OCI-LY7 (cell line): ENCODE results near the gene SRGAP2C. TPM values are rescaled to one million over a fixed set of nuclear protein-coding genes. Genes with fewer than 3 reads are reported as not detected.
A peak's percentile ranks its signal among the peaks of the same experiment; 100 is the strongest.
"Not testable (repeated sequence)": the region's sequence is repeated elsewhere in the genome, so short reads cannot be mapped to it uniquely, and the experiment has no call there.

Experiments used
- BruUV-seq: library from RNA; stranded (reverse); fragments of 400-500 nt; replicated peaks from 2 replicates; lab custom pipeline; 2021; lab: Mats Ljungman, UMichigan
- CTCF ChIA-PET: fragments of 300-600 bp; sonication (Branson Sonifier 250); formaldehyde crosslinking; loops from one replicate; lab custom pipeline; 2022; ENCODE audit warnings: antibody characterized with exemption; ENCODE audit not compliant: unreplicated experiment; lab: Charles Lee
- POLR2A ChIA-PET: fragments of 300-600 bp; sonication (Branson Sonifier 250); formaldehyde crosslinking; loops from one replicate; lab custom pipeline; 2022; ENCODE audit warnings: antibody characterized with exemption; lab: Charles Lee
- DNase-seq: peaks from one replicate; pipeline ENCODE4 v3.0.0-alpha.2; 2015; ENCODE audit warnings: low spot score
- H2AFZ ChIP-seq: fragments of 200-600 bp; sonication (generic), shearing (Covaris generic); 2 replicates; pipeline ENCODE4 v1.6.1; 2014; ENCODE audit warnings: mild to moderate bottlenecking, antibody characterized with exemption, low read length, moderate library complexity
- H3K27ac ChIP-seq: fragments of 200-600 bp; sonication (generic); 2 replicates; pipeline ENCODE4 v1.5.1; 2014; ENCODE audit warnings: mixed run types, low read depth, mild to moderate bottlenecking, moderate library complexity, low read length, inconsistent platforms; ENCODE audit not compliant: poor library complexity, severe bottlenecking
- H3K36me3 ChIP-seq: fragments of 200-600 bp; sonication (generic); 2 replicates; pipeline ENCODE4 v1.6.1; 2014; ENCODE audit warnings: mild to moderate bottlenecking, antibody characterized with exemption, low read length, moderate library complexity, mixed read lengths; ENCODE audit not compliant: insufficient read depth
- H3K4me1 ChIP-seq: fragments of 200-600 bp; sonication (generic); 2 replicates; pipeline ENCODE4 v1.5.1; 2014; ENCODE audit warnings: mild to moderate bottlenecking, low read length; ENCODE audit not compliant: insufficient read depth, poor library complexity, severe bottlenecking
- H3K4me2 ChIP-seq: fragments of 200-600 bp; sonication (generic); 2 replicates; pipeline ENCODE4 v1.6.1; 2014; ENCODE audit warnings: mild to moderate bottlenecking, low read length
- H3K4me3 ChIP-seq: fragments of 200-600 bp; sonication (generic); 2 replicates; pipeline ENCODE4 v1.5.1; 2014; ENCODE audit warnings: mild to moderate bottlenecking, low read depth, low read length; ENCODE audit not compliant: poor library complexity, severe bottlenecking
- H3K79me2 ChIP-seq: fragments of 200-600 bp; sonication (generic); 2 replicates; pipeline ENCODE4 v1.6.1; 2016; ENCODE audit warnings: low read depth, mild to moderate bottlenecking, low read length, moderate library complexity, mixed read lengths; ENCODE audit not compliant: insufficient read depth
- H3K9me2 ChIP-seq: fragments of 200-600 bp; sonication (generic); 2 replicates; pipeline ENCODE4 v1.6.1; 2016; ENCODE audit warnings: mild to moderate bottlenecking, low read length, mixed read lengths; ENCODE audit not compliant: insufficient read depth
- H3K9me3 ChIP-seq: fragments of 200-600 bp; sonication (generic); 2 replicates; pipeline ENCODE4 v1.6.1; 2014; ENCODE audit warnings: mild to moderate bottlenecking, mixed run types, low read length, mixed read lengths
- H4K20me1 ChIP-seq: fragments of 200-600 bp; sonication (generic); 2 replicates; pipeline ENCODE4 v1.6.1; 2014; ENCODE audit warnings: mild to moderate bottlenecking, antibody characterized with exemption, low read length, moderate library complexity, mixed read lengths; ENCODE audit not compliant: insufficient read depth
- intact Hi-C: fragments of 100-400 bp; cut with micrococcal nuclease; formaldehyde crosslinking; loops from one replicate; pipeline ENCODE4 v1.10.0; 2022; ENCODE audit not compliant: unreplicated experiment
- total RNA-seq, 2 experiments: library from RNA; depleted of rRNA in 1 of 2; stranded (reverse); fragments of >200 nt in 1 of 2; shearing (Covaris generic) in 1 of 2; gene quantifications; 2 replicates each; pipeline ENCODE4 v1.2.3, GENCODE V29; 2014 to 2022

The SRGAP2C gene
- total RNA-seq, 2 experiments from 2014 or later, result 6.8 to 30.7 TPM

- H3K27ac ChIP-seq, CTCF ChIA-PET, POLR2A ChIA-PET, H4K20me1 ChIP-seq, H3K4me3 ChIP-seq, H3K9me3 ChIP-seq, H3K9me2 ChIP-seq, H3K36me3 ChIP-seq, DNase-seq, H3K4me1 ChIP-seq, H3K4me2 ChIP-seq, H3K79me2 ChIP-seq, intact Hi-C loops, BruUV-seq, H2AFZ ChIP-seq: not testable (repeated sequence)
Measured at GRCh38 chr1:121165296-121165695, 19.5 kb upstream of the SRGAP2C start.

DNA sequence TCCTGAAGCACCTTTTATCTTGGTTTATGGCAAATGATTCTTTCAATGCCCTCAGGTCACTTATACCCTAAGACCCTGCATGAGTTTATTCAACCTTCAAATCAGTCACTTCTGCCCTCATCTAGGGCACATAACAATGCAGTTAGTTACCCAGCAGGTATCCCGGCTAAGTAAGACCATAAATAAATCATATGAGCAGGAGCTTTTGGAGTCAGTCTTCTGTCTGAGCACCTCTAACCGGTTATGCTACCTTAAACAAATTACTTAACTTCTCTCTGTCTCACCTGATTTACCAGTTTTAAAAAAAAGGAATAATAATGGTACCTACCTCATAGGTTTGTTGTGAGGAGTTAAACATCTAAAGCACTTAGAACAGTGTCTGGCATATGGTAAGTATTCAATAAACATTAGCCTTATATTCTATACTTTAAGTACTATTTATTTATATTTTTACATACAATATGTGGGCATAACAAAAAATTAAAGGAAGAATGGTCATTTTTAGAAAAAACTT is 17.5 kb upstream of the SRGAP2C start:
- H4K20me1 ChIP-seq, H3K4me3 ChIP-seq, H3K79me2 ChIP-seq, H3K4me1 ChIP-seq, POLR2A ChIA-PET, H3K4me2 ChIP-seq, H2AFZ ChIP-seq, BruUV-seq, intact Hi-C loops, H3K27ac ChIP-seq, CTCF ChIA-PET, H3K9me2 ChIP-seq, H3K36me3 ChIP-seq, H3K9me3 ChIP-seq, DNase-seq: not testable (repeated sequence)

GRCh38 chr1:121168152-121168668 is 16.6 kb upstream of the SRGAP2C start:
- CTCF ChIA-PET, result not testable (repeated sequence)

DNA sequence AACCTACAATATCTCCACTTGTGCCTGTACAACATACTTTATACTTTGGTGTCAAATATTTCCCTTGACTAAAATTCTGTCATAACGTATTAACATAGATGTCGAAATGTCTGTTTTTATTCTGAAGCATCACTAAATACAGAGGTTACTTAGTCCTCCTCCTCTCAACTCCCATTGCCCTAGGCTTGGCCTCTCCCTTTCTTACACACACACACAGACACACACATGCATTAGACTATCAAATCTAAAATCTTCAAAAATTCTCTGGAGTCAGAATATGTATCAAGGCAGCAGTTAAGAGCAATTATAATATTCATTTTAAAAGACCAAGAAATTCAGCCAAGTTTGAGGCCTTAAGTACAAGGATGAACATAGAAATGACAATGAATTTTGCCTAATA is 8.1 kb upstream of the SRGAP2C start:
- H3K9me3 ChIP-seq, BruUV-seq, H3K79me2 ChIP-seq, H3K36me3 ChIP-seq, H4K20me1 ChIP-seq, H3K9me2 ChIP-seq, intact Hi-C loops, POLR2A ChIA-PET, H2AFZ ChIP-seq, H3K4me1 ChIP-seq, H3K4me2 ChIP-seq, CTCF ChIA-PET, H3K27ac ChIP-seq, H3K4me3 ChIP-seq, DNase-seq: not testable (repeated sequence)

More at GRCh38 chr1:121168152-121168668, 16.6 kb upstream of the SRGAP2C start:
- DNase-seq, H3K4me1 ChIP-seq, H3K9me2 ChIP-seq, H3K4me3 ChIP-seq, POLR2A ChIA-PET, H3K36me3 ChIP-seq, H3K9me3 ChIP-seq, H4K20me1 ChIP-seq, H3K27ac ChIP-seq, H3K79me2 ChIP-seq, H3K4me2 ChIP-seq, H2AFZ ChIP-seq, intact Hi-C loops: not testable (repeated sequence)
- TSS peak; percentile 77 for BruUV-seq

DNA sequence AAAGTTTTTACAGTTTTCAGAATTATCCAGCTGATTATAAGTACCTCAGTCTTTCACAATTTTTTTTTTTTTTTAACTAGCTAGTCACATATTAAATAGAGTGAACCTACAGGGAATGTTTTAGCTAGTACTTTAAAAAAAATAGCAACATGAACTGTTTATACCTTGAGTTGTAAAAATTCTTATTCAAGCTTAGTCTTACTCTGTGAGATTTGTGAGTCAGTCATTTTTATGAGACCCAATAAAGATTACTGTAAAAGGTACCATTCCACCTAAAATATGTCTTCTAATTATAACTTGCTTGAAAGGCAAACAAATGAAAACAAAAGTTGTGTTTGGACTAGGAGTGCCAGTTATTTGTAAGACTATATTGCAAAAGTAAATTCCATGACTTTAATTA is 6.6 kb upstream of the SRGAP2C start:
- H3K36me3 ChIP-seq, H3K9me3 ChIP-seq, POLR2A ChIA-PET, CTCF ChIA-PET, DNase-seq, H3K79me2 ChIP-seq, BruUV-seq, H3K4me2 ChIP-seq, H3K4me1 ChIP-seq, H3K9me2 ChIP-seq, H4K20me1 ChIP-seq, intact Hi-C loops, H3K4me3 ChIP-seq, H3K27ac ChIP-seq, H2AFZ ChIP-seq: not testable (repeated sequence)

GRCh38 chr1:121183867-121184266 is 908 bp upstream of the SRGAP2C start:
- H3K9me2 ChIP-seq, H3K36me3 ChIP-seq, H3K9me3 ChIP-seq, H3K79me2 ChIP-seq, intact Hi-C loops, BruUV-seq, POLR2A ChIA-PET, H4K20me1 ChIP-seq, H3K4me1 ChIP-seq, H2AFZ ChIP-seq, CTCF ChIA-PET: not testable (repeated sequence)
- Histone ChIP-seq H3K4me3 (peak overlapping the region; percentile 71), H3K27ac (peak overlapping the region; percentile 51), H3K4me2 (peak overlapping the region; percentile 44; the same call in 1 of the 2 replicates)
- DNase-seq, result peak; percentile 0
